VCaP (cell line): Measurements from ENCODE around the gene OR51B5.
"Not testable (repeated sequence)": the region's sequence is repeated elsewhere in the genome, so short reads cannot be mapped to it uniquely, and the experiment has no call there.

Experiments
- H3K27ac ChIP-seq: fragments of 450-650 bp; 2 replicates; pipeline ENCODE4 v1.5.1; 2017
- CTCF ChIP-seq: fragments of 450-650 bp; conservative IDR thresholded peaks from 2 replicates; pipeline ENCODE4 v1.5.1; 2017; ENCODE audit warnings: mild to moderate bottlenecking, moderate library complexity

The OR51B5 gene

GRCh38 chr11:5349550-5349949 lies 6.2 kb upstream of the OR51B5 start:
- H3K27ac ChIP-seq: no peak overlapping the region
- TF ChIP-seq CTCF: no peak

- TF ChIP-seq CTCF: no peak
- H3K27ac ChIP-seq: no peak overlapping the region
These were observed 5.3 kb upstream of the OR51B5 start for GRCh38 chr11:5348551-5349194.

- TF ChIP-seq CTCF: no peak
- no peak overlapping the region for H3K27ac ChIP-seq
These were observed 2.5 kb upstream of the OR51B5 start for GRCh38 chr11:5345831-5346230.

- H3K27ac ChIP-seq: no peak overlapping the region
- TF ChIP-seq CTCF: no peak
These were observed 3.5 kb downstream of the OR51B5 start for GRCh38 chr11:5339771-5340322.

- H3K27ac ChIP-seq: not testable (repeated sequence)
These were observed 6.1 kb downstream of the OR51B5 start for GRCh38 chr11:5337253-5337652.

- H3K27ac ChIP-seq: no peak overlapping the region
- no peak for TF ChIP-seq CTCF
These were observed 7.0 kb downstream of the OR51B5 start for GRCh38 chr11:5336331-5336730.

GRCh38 chr11:5335170-5335569 lies 8.2 kb downstream of the OR51B5 start:
- no peak overlapping the region for H3K27ac ChIP-seq
- no peak for TF ChIP-seq CTCF

GRCh38 chr11:5324197-5324596 lies 19.1 kb downstream of the OR51B5 start, which contains the start of gene OR51B2:
TSS of gene OR51B2 (minus strand) at chr11:5324297. CDS start at chr11:5324297, 0 bp downstream.
- TF ChIP-seq CTCF: no peak
- H3K27ac ChIP-seq: no peak within 1 kb of the TSS
